IPS-11a (cell line): ENCODE measurements around the gene TMEM178A.

Experiments used
- H3K4me3 ChIP-seq: one replicate; pipeline ENCODE4 v1.5.1; 2013; ENCODE audit warnings: low read depth, low read length, control low read depth

Gene TMEM178A

GRCh38 chr2:39736640-39737039 is 70.9 kb downstream of the TMEM178A start:
- H3K4me3 ChIP-seq = no peak overlapping the region

GRCh38 chr2:39737661-39738060 is 71.9 kb downstream of the TMEM178A start:
- H3K4me3 ChIP-seq = no peak overlapping the region

DNA sequence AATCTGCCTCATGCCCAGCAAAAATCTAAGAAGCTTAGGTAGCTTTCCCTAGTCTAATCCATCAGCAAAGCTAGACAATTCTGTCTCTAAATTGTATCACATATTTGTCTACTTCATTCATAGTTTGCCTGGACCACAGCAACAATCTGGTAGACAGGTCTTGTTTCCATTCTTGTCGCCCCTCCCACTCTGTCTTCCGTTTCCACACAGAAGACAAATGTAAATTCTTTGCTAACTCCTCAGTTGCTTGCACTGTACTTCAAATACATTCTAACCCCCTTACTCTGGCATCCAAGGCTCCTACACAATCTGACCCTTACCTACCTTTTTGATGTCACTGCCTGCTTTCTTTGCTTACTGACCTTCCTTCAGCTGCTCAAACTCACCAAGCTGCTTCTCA is 73.2 kb downstream of the TMEM178A start:
- H3K4me3 ChIP-seq = no peak overlapping the region

GRCh38 chr2:39739386-39739785 is 73.7 kb downstream of the TMEM178A start:
- no peak overlapping the region for H3K4me3 ChIP-seq

- no peak overlapping the region for H3K4me3 ChIP-seq
Observed at GRCh38 chr2:39741871-39742270, 76.2 kb downstream of the TMEM178A start.

GRCh38 chr2:39743269-39743776 is 77.6 kb downstream of the TMEM178A start:
- H3K4me3 ChIP-seq = no peak overlapping the region

DNA sequence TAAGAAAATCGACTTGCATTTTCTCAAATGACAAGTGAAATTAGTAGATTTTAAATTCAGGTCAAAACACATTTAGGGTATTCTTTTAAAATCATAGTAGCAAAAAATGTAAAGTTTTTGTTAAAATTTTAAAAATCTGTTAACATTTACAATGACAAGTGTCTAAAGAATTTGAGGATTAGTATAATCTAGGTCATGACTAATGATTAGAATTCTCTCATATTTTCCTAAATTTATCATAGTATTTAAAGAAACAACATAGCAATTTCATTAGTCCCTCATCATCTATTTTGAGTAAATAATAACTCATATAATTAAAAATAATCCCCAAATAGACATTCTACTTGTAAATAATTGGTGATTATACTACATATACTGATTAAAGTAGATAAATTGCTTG is 89.7 kb downstream of the TMEM178A start:
- H3K4me3 ChIP-seq = no peak overlapping the region

GRCh38 chr2:39757156-39757555 is 91.4 kb downstream of the TMEM178A start:
- H3K4me3 ChIP-seq = no peak overlapping the region

- H3K4me3 ChIP-seq = no peak overlapping the region
Observed at GRCh38 chr2:39762448-39762847, 96.7 kb downstream of the TMEM178A start.
